HG03108 (cell line): ENCODE data around the gene CRTAC1.

Experiments used
- ATAC-seq: cut with Tn5 transposase; IDR thresholded peaks from one replicate; pipeline ENCODE4 v1.9.1; 2021; ENCODE audit warnings: moderate library complexity; ENCODE audit not compliant: unreplicated experiment

Gene CRTAC1

DNA sequence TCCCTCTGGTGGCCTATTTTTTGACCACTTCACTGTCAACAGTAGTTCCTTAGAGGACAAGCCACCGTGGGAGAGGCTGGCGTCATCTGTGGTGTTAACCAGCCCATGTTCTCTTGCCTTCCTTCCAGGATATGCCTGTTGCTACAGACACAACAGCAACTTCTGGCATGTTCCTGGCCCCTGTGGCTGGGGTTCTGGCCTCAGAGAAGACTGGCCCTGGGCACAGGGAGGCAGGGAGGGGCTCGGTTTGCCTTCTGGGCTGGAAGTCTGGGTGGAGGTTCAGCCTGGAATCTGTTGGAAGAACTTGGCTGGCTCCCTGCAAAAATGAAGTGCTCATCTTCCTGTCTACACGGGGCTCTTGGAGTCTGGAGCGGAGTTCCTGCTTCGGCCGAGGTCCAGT, 155.0 kb downstream of the CRTAC1 start:
- no peak for ATAC-seq

GRCh38 chr10:97874332-97874731, 156.1 kb downstream of the CRTAC1 start:
- no peak for ATAC-seq

GRCh38 chr10:97873569-97873968, 156.9 kb downstream of the CRTAC1 start:
- no peak for ATAC-seq

- ATAC-seq: no peak
Measured at GRCh38 chr10:97870990-97871389, 159.4 kb downstream of the CRTAC1 start.

DNA sequence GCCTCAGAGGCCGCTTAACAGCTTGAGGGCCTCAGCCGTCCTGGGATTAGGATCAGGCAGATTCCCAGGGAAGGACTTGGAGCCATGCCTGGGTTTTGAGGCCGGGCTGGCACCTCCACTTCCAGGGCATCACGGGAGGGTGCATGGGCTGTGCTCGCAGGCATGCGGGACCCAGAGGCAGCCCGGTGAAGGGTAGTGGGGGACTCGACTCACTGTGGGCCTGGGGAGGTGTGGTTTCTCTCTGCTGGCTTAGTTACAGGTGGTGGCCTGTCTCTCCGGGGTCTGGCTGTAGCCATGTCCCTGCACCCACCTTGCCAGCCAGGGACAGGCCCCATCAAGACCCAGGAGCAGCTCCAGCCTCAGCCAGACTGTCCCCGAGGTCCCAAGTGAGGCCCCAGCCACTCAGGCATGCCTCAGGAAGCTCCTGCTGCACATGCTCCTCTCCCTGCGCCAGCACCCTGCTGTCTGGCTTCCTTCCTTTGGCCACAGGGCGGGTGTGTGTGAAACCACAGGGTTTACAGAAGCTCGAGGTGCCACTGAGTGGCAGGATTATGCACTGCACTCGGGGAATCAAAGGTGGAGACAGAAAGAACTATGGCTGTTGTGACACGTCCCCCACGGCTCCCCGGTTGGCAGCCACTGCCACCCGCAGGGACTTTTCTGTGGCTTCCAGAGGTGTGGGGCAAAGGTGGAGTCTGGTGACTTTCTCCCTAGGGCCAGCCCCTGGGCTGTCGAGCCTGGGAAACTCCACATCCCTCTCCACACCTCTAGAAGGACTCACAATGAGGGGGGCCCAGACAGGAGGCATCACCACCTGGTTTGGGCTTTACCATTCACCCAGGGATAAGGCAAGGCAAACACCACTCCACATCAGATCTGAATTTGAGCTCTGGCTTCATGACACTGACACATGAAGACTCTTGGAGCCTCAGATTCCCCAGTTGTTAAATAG, 161.1 kb downstream of the CRTAC1 start:
- peak; percentile 99 for ATAC-seq

GRCh38 chr10:97868134-97868685, 162.2 kb downstream of the CRTAC1 start:
- no peak for ATAC-seq

- no peak for ATAC-seq
Measured at GRCh38 chr10:97867220-97867800, 163.1 kb downstream of the CRTAC1 start.

GRCh38 chr10:97866524-97867219, 163.7 kb downstream of the CRTAC1 start:
- ATAC-seq: no peak

GRCh38 chr10:97865488-97865887, 164.9 kb downstream of the CRTAC1 start:
- ATAC-seq: no peak

DNA sequence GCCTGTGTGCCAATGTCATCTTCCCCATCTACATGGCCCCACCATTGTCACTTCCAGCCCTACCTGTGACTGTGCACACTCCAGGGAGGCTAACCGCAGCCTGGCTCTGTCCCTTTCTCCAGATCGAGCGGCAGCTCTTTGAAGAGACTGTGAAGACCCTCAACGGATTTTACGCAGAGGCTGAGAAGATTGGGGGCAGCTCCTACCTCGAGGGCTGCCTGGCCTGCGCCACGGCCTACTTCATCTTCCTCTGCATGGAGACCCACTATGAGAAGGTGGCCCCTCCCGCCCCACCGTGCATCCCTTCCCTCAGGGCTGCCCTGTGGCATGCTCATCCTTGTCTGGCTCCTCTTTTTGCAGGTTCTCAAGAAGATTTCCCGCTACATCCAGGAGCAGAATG, 166.6 kb downstream of the CRTAC1 start:
- ATAC-seq: no peak

- no peak for ATAC-seq
Measured at GRCh38 chr10:97861924-97862323, 168.5 kb downstream of the CRTAC1 start.

GRCh38 chr10:97861097-97861750, 169.2 kb downstream of the CRTAC1 start:
- ATAC-seq: no peak

DNA sequence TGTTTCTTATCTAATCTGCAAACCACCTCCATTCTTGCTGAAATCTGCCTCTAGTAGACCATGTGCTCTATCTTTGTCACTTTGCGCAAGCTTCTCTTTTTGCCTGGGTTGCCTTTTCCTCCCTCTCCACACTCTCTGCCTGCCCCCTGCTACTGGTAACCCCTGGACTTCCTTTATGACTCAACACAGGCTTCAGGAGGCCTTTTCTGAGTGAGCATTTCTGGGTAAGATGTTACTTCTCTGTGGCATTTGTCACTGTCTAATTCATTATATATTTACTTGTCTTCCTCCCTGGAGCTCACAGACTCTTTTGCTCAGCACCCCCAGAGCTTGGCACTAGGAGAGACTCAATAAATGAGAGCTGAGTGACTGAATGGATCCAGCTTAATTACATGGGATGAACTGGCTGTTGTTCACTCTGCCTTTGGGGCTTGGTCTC, 172.4 kb downstream of the CRTAC1 start:
- ATAC-seq: no peak

DNA sequence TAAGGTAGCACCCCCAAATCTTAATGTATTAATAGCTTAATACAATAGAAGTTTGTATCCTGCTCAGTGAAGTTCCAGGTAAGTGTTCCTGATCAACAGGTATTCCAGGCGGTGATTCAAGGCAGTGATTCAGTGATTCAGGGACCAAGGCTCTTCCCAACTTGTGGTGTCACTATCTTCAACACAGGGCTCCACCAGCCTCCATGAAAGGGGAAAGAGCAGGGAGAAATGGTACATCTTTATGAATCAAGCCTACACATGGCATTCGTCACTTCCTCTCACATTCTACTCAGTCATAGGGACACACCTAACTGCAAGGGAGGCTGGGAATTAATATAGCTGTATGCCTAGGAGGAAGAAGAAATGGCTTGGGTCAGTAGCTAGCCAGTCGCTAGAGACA, 175.7 kb downstream of the CRTAC1 start:
- ATAC-seq: no peak

- no peak for ATAC-seq
Measured at GRCh38 chr10:97852840-97853405, 177.5 kb downstream of the CRTAC1 start.

DNA sequence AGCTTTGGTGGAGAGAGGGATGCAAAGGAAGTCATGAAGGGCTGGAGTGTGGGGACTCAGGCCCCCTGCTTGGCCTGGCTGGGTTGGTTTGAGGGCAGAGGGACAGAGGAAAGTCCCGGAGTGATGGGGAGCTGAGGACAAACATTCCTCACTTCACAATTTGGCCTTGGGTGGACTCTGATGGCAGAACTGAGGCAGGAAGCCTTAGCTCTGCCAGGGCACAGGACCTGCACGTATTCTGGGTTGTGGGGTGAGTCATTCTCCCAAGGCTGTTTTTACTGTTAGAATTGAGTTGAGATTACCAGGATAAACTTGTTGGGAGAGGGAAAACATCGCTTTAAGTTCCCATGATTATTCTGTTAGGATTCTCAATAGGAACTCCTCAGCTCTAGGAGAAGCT, 178.1 kb downstream of the CRTAC1 start:
- no peak for ATAC-seq

GRCh38 chr10:97851341-97852001, 178.9 kb downstream of the CRTAC1 start:
- no peak for ATAC-seq

GRCh38 chr10:97850446-97850845, 180.0 kb downstream of the CRTAC1 start:
- no peak for ATAC-seq

GRCh38 chr10:97849687-97850402, 180.6 kb downstream of the CRTAC1 start, which contains the start of gene GOLGA7B:
TSS of gene GOLGA7B (plus strand) at chr10:97849843. CDS start at chr10:97850304, 461 bp downstream.
- no peak for ATAC-seq
